Panc1 (cell line): Measurements from ENCODE around the gene COTL1. TPM values are rescaled to one million over a fixed set of nuclear protein-coding genes. Genes with fewer than 3 reads are reported as not detected.
"Not testable (repeated sequence)": the region's sequence is repeated elsewhere in the genome, so short reads cannot be mapped to it uniquely, and the experiment has no call there.

Experiments used
- ATAC-seq: fragments of 200-7000 bp; cut with Tn5 transposase; 2 replicates; pipeline ENCODE4 v1.9.1; 2020; ENCODE audit warnings: mild to moderate bottlenecking, moderate library complexity
- BruUV-seq: library from RNA; stranded (reverse); fragments of 400-500 nt; replicated peaks from 2 replicates; lab custom pipeline; 2021; lab: Mats Ljungman, UMichigan
- CTCF ChIA-PET: fragments of 300-600 bp; sonication (Branson Sonifier 250); formaldehyde crosslinking; loops from one replicate; lab custom pipeline; 2022; ENCODE audit warnings: antibody characterized with exemption; lab: Charles Lee
- POLR2A ChIA-PET: fragments of 300-600 bp; sonication (Branson Sonifier 250); formaldehyde crosslinking; loops from one replicate; lab custom pipeline; 2022; ENCODE audit warnings: antibody characterized with exemption; lab: Charles Lee
- DNase-seq: peaks from one replicate; pipeline ENCODE4 v3.0.0-alpha.2; 2010; ENCODE audit warnings: low read depth, low spot score
- H3K27ac ChIP-seq: 2 replicates; pipeline ENCODE4 v1.5.1; 2011; ENCODE audit warnings: mild to moderate bottlenecking, low read length, inconsistent platforms
- H3K27me3 ChIP-seq: fragments of 200-500 bp; sonication (Bioruptor generic); 2 replicates; pipeline ENCODE4 v1.6.0; 2014; ENCODE audit warnings: low read length, inconsistent platforms; ENCODE audit not compliant: control insufficient read depth, insufficient read depth
- H3K36me3 ChIP-seq: fragments of 200-500 bp; sonication (Bioruptor generic); 2 replicates; pipeline ENCODE4 v1.5.1; 2014; ENCODE audit warnings: inconsistent platforms, mild to moderate bottlenecking, low read length, moderate library complexity; ENCODE audit not compliant: control insufficient read depth, insufficient read depth
- H3K4me1 ChIP-seq: 2 replicates; pipeline ENCODE4 v1.5.1; 2011; ENCODE audit warnings: inconsistent platforms, mild to moderate bottlenecking, low read length, moderate library complexity; ENCODE audit not compliant: control insufficient read depth, insufficient read depth
- H3K4me3 ChIP-seq, 2 experiments: 2 replicates each; pipeline ENCODE4 v1.5.1; 2011 to 2012; ENCODE audit warnings: low read depth in 2 of 2, low read length in 2 of 2, mild to moderate bottlenecking in 2 of 2, inconsistent platforms in 1 of 2, moderate library complexity in 1 of 2
- H3K9me3 ChIP-seq: fragments of 200-500 bp; sonication (Bioruptor generic); 2 replicates; pipeline ENCODE4 v1.5.1; 2014; ENCODE audit warnings: low read depth, mild to moderate bottlenecking, inconsistent platforms, low read length, moderate library complexity; ENCODE audit not compliant: control insufficient read depth, insufficient read depth
- CTCF ChIP-seq: fragments of 450-650 bp; IDR thresholded peaks from 2 replicates; pipeline ENCODE4 v1.5.1; 2017; ENCODE audit warnings: mild to moderate bottlenecking
- POLR2AphosphoS5 ChIP-seq: IDR thresholded peaks from 2 replicates; pipeline ENCODE4 v1.6.1; 2012; ENCODE audit warnings: mild to moderate bottlenecking, low read depth, low read length, moderate library complexity
- REST ChIP-seq, 2 experiments: IDR thresholded peaks; 2 replicates each; pipeline ENCODE4 v1.6.1; 2011 to 2012; ENCODE audit warnings: low read depth in 2 of 2, control low read depth in 1 of 2, low read length in 1 of 2, mild to moderate bottlenecking in 1 of 2, moderate library complexity in 1 of 2; ENCODE audit not compliant: insufficient read depth in 1 of 2
- SIN3A ChIP-seq: IDR thresholded peaks from 2 replicates; pipeline ENCODE4 v1.6.1; 2012; ENCODE audit warnings: low read depth, mild to moderate bottlenecking, low read length, moderate library complexity, borderline replicate concordance; ENCODE audit not compliant: insufficient read depth
- TCF7L2 ChIP-seq: IDR thresholded peaks from 2 replicates; pipeline ENCODE4 v1.6.1; 2011; ENCODE audit warnings: mild to moderate bottlenecking, low read depth, low read length, inconsistent platforms
- in situ Hi-C: cut with HindIII; loops from 2 replicates; pipeline ENCODE4 v1.10.0; 2016; ENCODE audit warnings: low sequenced_read_pairs, low pct_unique_long_range_greater_than_20kb
- intact Hi-C: fragments of 100-400 bp; cut with micrococcal nuclease; formaldehyde crosslinking; loops from one replicate; pipeline ENCODE4 v1.10.0; 2022; ENCODE audit not compliant: unreplicated experiment
- total RNA-seq: library from RNA; stranded (reverse); gene quantifications from one replicate; pipeline ENCODE4 v1.2.1, GENCODE V29; 2021; ENCODE audit not compliant: unreplicated experiment

The COTL1 gene
- total RNA-seq, 1 experiment from 2014 or later, result 302 TPM

- no peak for ATAC-seq
- Histone ChIP-seq H3K27me3 (no peaks in the 10 kb centered on the region), H3K27ac (no peak overlapping the region), H3K36me3 (no peaks in the 10 kb centered on the region), H3K4me1 (no peaks in the 10 kb centered on the region), H3K9me3 (no peaks in the 10 kb centered on the region), H3K4me3 (no peak overlapping the region)
- ChIA-PET CTCF (no interaction called here), POLR2A (no interaction called here)
- no peak for DNase-seq
- BruUV-seq, result no TSS peak
- intact Hi-C loops (no loop called here), in situ Hi-C loops (no loop called here)
- TF ChIP-seq REST (IDR thresholded peaks at IDR 0.05; ENCODE audit: insufficient read depth in 1 of 2, low read depth in 2 of 2, low read length in 1 of 2) (no peak), TCF7L2 (no peak), SIN3A (no peak), CTCF (no peak), POLR2AphosphoS5 (no peak)
Measured at GRCh38 chr16:84518804-84519341, 99.0 kb downstream of the COTL1 start.

GRCh38 chr16:84518220-84518619 is 99.7 kb downstream of the COTL1 start:
- H3K4me3 ChIP-seq, H3K4me1 ChIP-seq, H3K27me3 ChIP-seq, H3K36me3 ChIP-seq, in situ Hi-C loops, BruUV-seq, DNase-seq, POLR2A ChIA-PET, H3K9me3 ChIP-seq, CTCF ChIA-PET, H3K27ac ChIP-seq, ATAC-seq, intact Hi-C loops: not testable (repeated sequence)

GRCh38 chr16:84517366-84517765 is 100.5 kb downstream of the COTL1 start:
- H3K27me3 ChIP-seq, result no peaks in the 10 kb centered on the region
- H3K4me3 ChIP-seq, result no peak overlapping the region
- H3K4me1 ChIP-seq, result peaks cover 6% of the 10 kb centered on the region; the same call in 1 of the 2 replicates
- in situ Hi-C loops (no loop called here), intact Hi-C loops (no loop called here)
- CTCF ChIA-PET, result no interaction called here
- H3K27ac ChIP-seq, result no peak overlapping the region
- ATAC-seq, result no peak
- TF ChIP-seq POLR2AphosphoS5, result no peak
- TF ChIP-seq TCF7L2, result no peak
- no peak for DNase-seq
- BruUV-seq, result no TSS peak
- H3K36me3 ChIP-seq, result no peaks in the 10 kb centered on the region
- POLR2A ChIA-PET, result no interaction called here
- H3K9me3 ChIP-seq, result no peaks in the 10 kb centered on the region

Other genes with a start within 250 kb of the COTL1 start
- 0.67 TPM for gene ATP2C2, start 249.5 kb downstream of the COTL1 start, total RNA-seq
- 17.2 TPM for gene MEAK7, start 113.4 kb downstream of the COTL1 start, total RNA-seq
- gene KLHL36, start 30.4 kb upstream of the COTL1 start, total RNA-seq, result 46.0 TPM
- 77.4 TPM for gene USP10, start 81.9 kb upstream of the COTL1 start, total RNA-seq
- 12.9 TPM for gene CRISPLD2, start 201.9 kb upstream of the COTL1 start, total RNA-seq